ENCODE data around the gene NUDC. TPM values are rescaled to one million over a fixed set of nuclear protein-coding genes. Genes with fewer than 3 reads are reported as not detected.
"Not testable (repeated sequence)": the region's sequence is repeated elsewhere in the genome, so short reads cannot be mapped to it uniquely, and the experiment has no call there.

Gene NUDC
- total RNA-seq (2014; rRNA removed) = 149 and 198 TPM in 2 replicates
- percentile 92 among the genes with signal in this experiment for Bru-seq, nascent RNA
- percentile 93 among the genes with signal in this experiment for BruChase-seq, experiment 1, labeled RNA remaining after a 6-hour chase
- percentile 85 among the genes with signal in this experiment for BruChase-seq, experiment 2, labeled RNA remaining after a 2-hour chase
- long read RNA-seq, transcript NUDC-201 (9 exons, 1,800 nt) = major isoform, 401 of 464 reads
- long read RNA-seq, partial matches to known transcripts = 11 of 464 reads
- long read RNA-seq, other reads (novel, unspliced or antisense) = 52 of 464 reads

GRCh38 chr1:26921540-26922430, at the start of gene NUDC:
NUDC (plus strand) TSS chr1:26921743; CDS start chr1:26921849, 106 bp downstream.
- no TSS peak for BruUV-seq (replicated peaks)
- Histone ChIP-seq H3K9me3 (ENCODE audit: low read length) (no peaks in the 10 kb centered on the region), H3F3A (ENCODE audit: low read length, unreplicated experiment) (no peaks in the 10 kb centered on the region), H3K9me2 (replicated peaks; ENCODE audit: low read length) (no peaks in the 10 kb centered on the region), H3K36me3 (ENCODE audit: low read depth, low read length) (peaks cover 15% of the 10 kb centered on the region), H2AFZ (ENCODE audit: low read length) (peak within 1 kb of the TSS; percentile 87), H3K79me2 (ENCODE audit: low read length) (peaks cover 50% of the 10 kb centered on the region), H3K27ac (ENCODE audit: low read length) (peak within 1 kb of the TSS; percentile 67), H3K27me3 (ENCODE audit: low read length) (no peaks in the 10 kb centered on the region), H3K4me2 (ENCODE audit: low read length) (peak within 1 kb of the TSS; percentile 87), H3K4me1 (ENCODE audit: insufficient read depth, low read length) (peaks cover 30% of the 10 kb centered on the region), H3K4me3 (ENCODE audit: low read length) (peak within 1 kb of the TSS; percentile 83), H4K20me1 (ENCODE audit: low read length) (peaks cover 14% of the 10 kb centered on the region; the same call in 1 of the 2 replicates), H3K9ac (ENCODE audit: low read length) (peak within 1 kb of the TSS; percentile 93)
- TF ChIP-seq EZH2phosphoT487 (IDR thresholded peaks at IDR 0.05; ENCODE audit: borderline replicate concordance, low read length) (no peak), CTCF (conservative IDR thresholded peaks at IDR 0.05; ENCODE audit: low read depth, low read length) (no peak), EZH2 (IDR thresholded peaks at IDR 0.05; ENCODE audit: low read length, unreplicated experiment) (no peak)
- peak; percentile 98 for DNase-seq
- ATAC-seq = peak; percentile 92
- ChIA-PET CTCF (interaction anchor here (0.6 kb wide), 1 partner anchor 190 kb away, joined by 3 read pairs; no protein-coding TSS in a partner anchor), POLR2A (ENCODE audit: unreplicated experiment) (no interaction called here)
- intact Hi-C loops (cut with micrococcal nuclease) = loop anchor here (2.0 kb wide), 2 partner anchors 15 to 69 kb away; no protein-coding TSS in a partner anchor

GRCh38 chr1:26873097-26873496, 48.4 kb upstream of the NUDC start:
- H3K4me1 ChIP-seq (ENCODE audit: insufficient read depth, low read length) = peaks cover 51% of the 10 kb centered on the region
- H3K9me2 ChIP-seq (replicated peaks; ENCODE audit: low read length); H3K4me2 ChIP-seq (ENCODE audit: low read length); H3K9ac ChIP-seq (ENCODE audit: low read length); H4K20me1 ChIP-seq (ENCODE audit: low read length); BruUV-seq (replicated peaks); H3F3A ChIP-seq (ENCODE audit: low read length, unreplicated experiment); H3K36me3 ChIP-seq (ENCODE audit: low read depth, low read length); H3K27me3 ChIP-seq (ENCODE audit: low read length); ATAC-seq; intact Hi-C loops (cut with micrococcal nuclease); H3K4me3 ChIP-seq (ENCODE audit: low read length); H3K27ac ChIP-seq (ENCODE audit: low read length); H2AFZ ChIP-seq (ENCODE audit: low read length); DNase-seq; H3K79me2 ChIP-seq (ENCODE audit: low read length); H3K9me3 ChIP-seq (ENCODE audit: low read length); CTCF ChIA-PET: not testable (repeated sequence)
- POLR2A ChIA-PET (ENCODE audit: unreplicated experiment) = interaction anchor here (0.7 kb wide), 1 partner anchor 33 kb away, joined by 7 read pairs; no protein-coding TSS in a partner anchor

- intact Hi-C loops (cut with micrococcal nuclease) = loop anchor here (5.0 kb wide), 1 partner anchor 63 kb away; no protein-coding TSS in a partner anchor
- Histone ChIP-seq H3K4me3 (ENCODE audit: low read length) (no peak overlapping the region), H3K27me3 (ENCODE audit: low read length) (no peaks in the 10 kb centered on the region), H2AFZ (ENCODE audit: low read length) (no peak overlapping the region), H3K9me3 (ENCODE audit: low read length) (no peaks in the 10 kb centered on the region), H3F3A (ENCODE audit: low read length, unreplicated experiment) (peaks cover 9% of the 10 kb centered on the region), H3K9ac (ENCODE audit: low read length) (no peak overlapping the region), H4K20me1 (ENCODE audit: low read length) (no peaks in the 10 kb centered on the region), H3K36me3 (ENCODE audit: low read depth, low read length) (peaks cover 12% of the 10 kb centered on the region; the same call in 1 of the 2 replicates), H3K4me2 (ENCODE audit: low read length) (peak overlapping the region; percentile 36; the same call in 1 of the 2 replicates), H3K9me2 (replicated peaks; ENCODE audit: low read length) (no peaks in the 10 kb centered on the region), H3K79me2 (ENCODE audit: low read length) (peaks cover 4% of the 10 kb centered on the region; the same call in 1 of the 2 replicates), H3K4me1 (ENCODE audit: insufficient read depth, low read length) (peaks cover 45% of the 10 kb centered on the region), H3K27ac (ENCODE audit: low read length) (peak overlapping the region; percentile 63)
- ATAC-seq (no peak), DNase-seq (no peak)
- ChIA-PET CTCF (no interaction called here), POLR2A (ENCODE audit: unreplicated experiment) (interaction anchor here (0.9 kb wide), 1 partner anchor 10 kb away, joined by 7 read pairs; no protein-coding TSS in a partner anchor)
- no TSS peak for BruUV-seq (replicated peaks)
- TF ChIP-seq CTCF (conservative IDR thresholded peaks at IDR 0.05; ENCODE audit: low read depth, low read length) = no peak
- TF ChIP-seq EZH2phosphoT487 (IDR thresholded peaks at IDR 0.05; ENCODE audit: borderline replicate concordance, low read length) = no peak
- no peak for TF ChIP-seq EZH2 (IDR thresholded peaks at IDR 0.05; ENCODE audit: low read length, unreplicated experiment)
Observed at GRCh38 chr1:26874896-26875295, 46.6 kb upstream of the NUDC start.
